OCI-LY7 (cell line): ENCODE data around the gene TAF1D.
"Not testable (repeated sequence)": the region's sequence is repeated elsewhere in the genome, so short reads cannot be mapped to it uniquely, and the experiment has no call there.

Experiments used
- EZH2phosphoT487 ChIP-seq: fragments of 200-600 bp; sonication (generic); IDR thresholded peaks from 2 replicates; pipeline ENCODE4 v1.6.1; 2018; ENCODE audit warnings: low read depth, borderline replicate concordance, mild to moderate bottlenecking, mixed run types, antibody characterized with exemption, low read length, moderate library complexity, mixed read lengths
- TF ChIP-seq, protein P1 (sequence below): fragments of 200-600 bp; sonication (generic); conservative IDR thresholded peaks from 2 replicates; pipeline ENCODE4 v1.5.1; 2014; ENCODE audit warnings: mild to moderate bottlenecking, antibody characterized with exemption, low read length, moderate library complexity, mixed read lengths

GRCh38 chr11:93759123-93759522 is 17.8 kb upstream of the TAF1D start:
- TF ChIP-seq, protein P1, sequence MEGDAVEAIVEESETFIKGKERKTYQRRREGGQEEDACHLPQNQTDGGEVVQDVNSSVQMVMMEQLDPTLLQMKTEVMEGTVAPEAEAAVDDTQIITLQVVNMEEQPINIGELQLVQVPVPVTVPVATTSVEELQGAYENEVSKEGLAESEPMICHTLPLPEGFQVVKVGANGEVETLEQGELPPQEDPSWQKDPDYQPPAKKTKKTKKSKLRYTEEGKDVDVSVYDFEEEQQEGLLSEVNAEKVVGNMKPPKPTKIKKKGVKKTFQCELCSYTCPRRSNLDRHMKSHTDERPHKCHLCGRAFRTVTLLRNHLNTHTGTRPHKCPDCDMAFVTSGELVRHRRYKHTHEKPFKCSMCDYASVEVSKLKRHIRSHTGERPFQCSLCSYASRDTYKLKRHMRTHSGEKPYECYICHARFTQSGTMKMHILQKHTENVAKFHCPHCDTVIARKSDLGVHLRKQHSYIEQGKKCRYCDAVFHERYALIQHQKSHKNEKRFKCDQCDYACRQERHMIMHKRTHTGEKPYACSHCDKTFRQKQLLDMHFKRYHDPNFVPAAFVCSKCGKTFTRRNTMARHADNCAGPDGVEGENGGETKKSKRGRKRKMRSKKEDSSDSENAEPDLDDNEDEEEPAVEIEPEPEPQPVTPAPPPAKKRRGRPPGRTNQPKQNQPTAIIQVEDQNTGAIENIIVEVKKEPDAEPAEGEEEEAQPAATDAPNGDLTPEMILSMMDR, result not testable (repeated sequence)
- not testable (repeated sequence) for TF ChIP-seq EZH2phosphoT487
